BJ (cell line): ENCODE measurements around the gene NKX2-3. TPM values are rescaled to one million over a fixed set of nuclear protein-coding genes. Genes with fewer than 3 reads are reported as not detected.

ENCODE experiments used
- CTCF ChIA-PET: fragments of 350-600 bp; formaldehyde crosslinking; extraction: SDS; loops from one replicate; lab custom pipeline; 2021; ENCODE audit warnings: antibody characterized with exemption, inconsistent platforms; lab: Yijun Ruan, JAX
- POLR2A ChIA-PET: fragments of 300-600 bp; sonication (Branson Sonifier 250); formaldehyde crosslinking; extraction: SDS; loops from one replicate; lab custom pipeline; 2021; ENCODE audit warnings: antibody characterized with exemption; lab: Charles Lee
- DNase-seq: peaks from one replicate; pipeline ENCODE4 v3.0.0-alpha.2; 2011; ENCODE audit warnings: low read depth
- H3K27me3 ChIP-seq: 2 replicates; pipeline ENCODE4 v1.6.0; 2011; ENCODE audit warnings: low read length; ENCODE audit not compliant: control insufficient read depth, insufficient read depth
- H3K36me3 ChIP-seq: 2 replicates; pipeline ENCODE4 v1.5.1; 2011; ENCODE audit warnings: low read length; ENCODE audit not compliant: control insufficient read depth, insufficient read depth
- H3K4me3 ChIP-seq: 2 replicates; pipeline ENCODE4 v1.5.1; 2011; ENCODE audit warnings: low read depth, mild to moderate bottlenecking, control low read depth, low read length
- polyA plus RNA-seq: library from polyadenylated mRNA; depleted of rRNA; stranded (reverse); fragments of >200 nt; gene quantifications from 2 replicates; pipeline ENCODE4 v1.2.3, GENCODE V29; 2011
- TF ChIP-seq, protein P1 (sequence below): IDR thresholded peaks from 2 replicates; pipeline ENCODE4 v1.5.1; 2011; ENCODE audit warnings: low read depth, mild to moderate bottlenecking, control low read depth, inconsistent platforms, low read length, moderate library complexity; ENCODE audit not compliant: insufficient read depth

The NKX2-3 gene
- polyA plus RNA-seq, 1 experiment: not detected

DNA sequence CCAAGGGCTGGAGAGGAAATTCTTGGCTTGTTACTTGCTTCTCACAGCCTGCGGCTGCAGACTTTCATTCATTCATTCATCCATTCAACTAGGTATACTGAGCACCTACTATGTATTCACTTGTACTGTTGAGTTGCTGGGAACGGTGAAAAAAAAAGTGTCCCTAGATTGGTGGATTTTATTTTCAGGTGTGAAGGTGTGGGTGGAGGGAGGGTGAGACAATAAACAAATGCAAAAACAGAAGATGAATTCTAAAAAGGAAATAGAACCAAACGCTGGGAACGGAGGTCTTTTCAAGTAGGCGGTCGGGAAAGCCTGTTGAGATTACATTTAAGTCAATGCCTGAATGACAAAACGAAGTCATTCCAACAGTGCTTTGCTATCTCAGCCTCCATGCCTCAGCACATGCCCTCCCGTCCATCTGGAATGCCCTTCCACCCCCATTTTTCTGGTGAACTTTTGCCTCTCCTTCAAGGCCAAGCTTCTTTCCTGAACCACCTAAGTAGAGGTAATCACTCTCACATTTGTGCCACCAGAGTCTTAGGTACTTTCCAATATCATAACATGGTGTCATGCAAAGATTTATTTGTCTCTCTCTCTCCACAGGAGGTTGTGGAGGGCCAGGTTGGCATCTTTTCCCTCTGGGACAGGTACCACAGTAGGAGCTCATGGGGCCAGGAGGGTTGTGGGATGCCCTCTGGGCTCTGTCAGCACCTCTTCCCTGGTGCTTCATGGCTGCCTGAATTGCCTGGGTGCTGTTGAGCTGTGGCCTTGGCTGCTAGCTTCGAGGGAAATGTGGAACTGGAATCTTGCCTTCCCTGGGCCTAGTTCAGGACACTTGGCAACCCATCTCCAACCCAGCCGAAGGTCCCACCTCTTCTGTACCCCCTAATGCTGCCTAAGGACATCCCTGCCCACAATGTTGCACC, 5.5 kb downstream of the NKX2-3 start:
- TF ChIP-seq, protein P1, sequence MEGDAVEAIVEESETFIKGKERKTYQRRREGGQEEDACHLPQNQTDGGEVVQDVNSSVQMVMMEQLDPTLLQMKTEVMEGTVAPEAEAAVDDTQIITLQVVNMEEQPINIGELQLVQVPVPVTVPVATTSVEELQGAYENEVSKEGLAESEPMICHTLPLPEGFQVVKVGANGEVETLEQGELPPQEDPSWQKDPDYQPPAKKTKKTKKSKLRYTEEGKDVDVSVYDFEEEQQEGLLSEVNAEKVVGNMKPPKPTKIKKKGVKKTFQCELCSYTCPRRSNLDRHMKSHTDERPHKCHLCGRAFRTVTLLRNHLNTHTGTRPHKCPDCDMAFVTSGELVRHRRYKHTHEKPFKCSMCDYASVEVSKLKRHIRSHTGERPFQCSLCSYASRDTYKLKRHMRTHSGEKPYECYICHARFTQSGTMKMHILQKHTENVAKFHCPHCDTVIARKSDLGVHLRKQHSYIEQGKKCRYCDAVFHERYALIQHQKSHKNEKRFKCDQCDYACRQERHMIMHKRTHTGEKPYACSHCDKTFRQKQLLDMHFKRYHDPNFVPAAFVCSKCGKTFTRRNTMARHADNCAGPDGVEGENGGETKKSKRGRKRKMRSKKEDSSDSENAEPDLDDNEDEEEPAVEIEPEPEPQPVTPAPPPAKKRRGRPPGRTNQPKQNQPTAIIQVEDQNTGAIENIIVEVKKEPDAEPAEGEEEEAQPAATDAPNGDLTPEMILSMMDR: no peak
- CTCF ChIA-PET: interaction anchor here (0.8 to 1.6 kb wide), 3 partner anchors 22 to 146 kb away, joined by 3 to 6 read pairs (median 3); no protein-coding TSS in a partner anchor
- no peaks in the 10 kb centered on the region for H3K36me3 ChIP-seq
- H3K4me3 ChIP-seq: no peak overlapping the region
- DNase-seq: no peak
- POLR2A ChIA-PET: no interaction called here
- peaks cover 73% of the 10 kb centered on the region for H3K27me3 ChIP-seq

DNA sequence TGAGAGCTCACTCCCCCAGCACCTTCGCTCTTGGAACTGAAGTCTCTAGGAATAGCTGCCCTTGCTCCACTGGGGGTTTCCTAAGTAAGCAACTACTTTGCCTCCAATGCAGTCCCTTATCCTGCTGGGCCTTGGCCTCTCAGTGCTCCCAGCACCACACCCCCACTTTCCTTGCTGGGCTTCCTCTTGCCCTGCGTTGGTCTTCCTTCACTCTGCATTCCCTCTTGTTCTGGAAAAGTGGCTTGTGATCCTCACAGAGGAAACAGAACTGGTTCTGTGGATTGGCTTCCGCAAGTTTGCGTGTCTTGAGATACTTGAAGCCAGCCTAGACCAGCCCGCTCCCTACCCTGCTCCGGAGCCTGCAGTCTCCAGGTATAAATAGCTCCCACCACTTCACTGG, 6.4 kb downstream of the NKX2-3 start:
- Histone ChIP-seq H3K4me3 (no peak overlapping the region), H3K27me3 (peaks cover 64% of the 10 kb centered on the region), H3K36me3 (no peaks in the 10 kb centered on the region)
- TF ChIP-seq, protein P1: no peak
- no peak for DNase-seq
- CTCF ChIA-PET: interaction anchor here (0.8 to 1.6 kb wide), 2 partner anchors 21 to 103 kb away, joined by 3 to 6 read pairs; no protein-coding TSS in a partner anchor
- POLR2A ChIA-PET: no interaction called here

DNA sequence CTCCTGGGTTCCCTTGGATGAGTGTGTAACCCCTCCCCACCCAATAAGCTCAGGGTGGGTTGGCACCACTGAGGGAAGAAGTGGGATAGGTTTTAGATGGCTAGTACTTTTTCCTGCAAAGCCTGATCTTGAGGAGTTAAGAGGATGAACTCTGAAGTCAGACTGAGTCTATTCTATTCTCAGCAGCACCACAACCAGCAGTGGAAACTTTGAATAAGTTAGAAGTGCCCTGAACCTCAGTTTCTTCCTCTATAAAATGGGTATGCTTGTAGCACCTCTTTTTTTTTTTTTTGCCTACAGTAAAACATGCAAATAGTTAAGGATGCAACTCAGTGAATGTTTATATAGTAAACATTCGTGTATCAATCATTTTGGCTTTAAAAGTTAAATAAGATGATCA, 7.1 kb downstream of the NKX2-3 start:
- POLR2A ChIA-PET: no interaction called here

DNA sequence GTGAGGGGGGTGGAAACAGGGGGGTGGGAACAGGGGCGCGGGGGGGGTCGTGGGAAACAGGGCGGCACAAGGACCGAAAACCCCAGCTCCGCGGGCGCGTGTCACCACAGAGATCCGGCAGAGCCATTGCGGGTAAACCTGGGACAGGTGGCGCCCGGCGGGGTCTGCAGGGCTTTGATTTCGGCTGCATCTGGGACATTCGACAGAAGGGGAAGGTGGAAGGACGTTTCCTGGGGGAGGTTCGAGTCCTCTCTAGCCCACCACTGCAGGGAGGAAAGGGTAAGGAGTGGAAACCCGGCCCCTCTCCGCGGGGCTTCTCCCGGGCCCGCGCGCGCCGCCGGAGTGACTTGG, 7.5 kb downstream of the NKX2-3 start:
- ChIA-PET CTCF (no interaction called here), POLR2A (no interaction called here)
- Histone ChIP-seq H3K27me3 (peaks cover 55% of the 10 kb centered on the region), H3K4me3 (no peak overlapping the region), H3K36me3 (no peaks in the 10 kb centered on the region)
- TF ChIP-seq, protein P1: no peak
- DNase-seq: no peak

More for the DNA sequence above, 7.1 kb downstream of the NKX2-3 start:
- Histone ChIP-seq H3K27me3 (peaks cover 58% of the 10 kb centered on the region), H3K4me3 (no peak overlapping the region), H3K36me3 (no peaks in the 10 kb centered on the region)
- no peak for DNase-seq
- TF ChIP-seq, protein P1: no peak
- CTCF ChIA-PET: no interaction called here

DNA sequence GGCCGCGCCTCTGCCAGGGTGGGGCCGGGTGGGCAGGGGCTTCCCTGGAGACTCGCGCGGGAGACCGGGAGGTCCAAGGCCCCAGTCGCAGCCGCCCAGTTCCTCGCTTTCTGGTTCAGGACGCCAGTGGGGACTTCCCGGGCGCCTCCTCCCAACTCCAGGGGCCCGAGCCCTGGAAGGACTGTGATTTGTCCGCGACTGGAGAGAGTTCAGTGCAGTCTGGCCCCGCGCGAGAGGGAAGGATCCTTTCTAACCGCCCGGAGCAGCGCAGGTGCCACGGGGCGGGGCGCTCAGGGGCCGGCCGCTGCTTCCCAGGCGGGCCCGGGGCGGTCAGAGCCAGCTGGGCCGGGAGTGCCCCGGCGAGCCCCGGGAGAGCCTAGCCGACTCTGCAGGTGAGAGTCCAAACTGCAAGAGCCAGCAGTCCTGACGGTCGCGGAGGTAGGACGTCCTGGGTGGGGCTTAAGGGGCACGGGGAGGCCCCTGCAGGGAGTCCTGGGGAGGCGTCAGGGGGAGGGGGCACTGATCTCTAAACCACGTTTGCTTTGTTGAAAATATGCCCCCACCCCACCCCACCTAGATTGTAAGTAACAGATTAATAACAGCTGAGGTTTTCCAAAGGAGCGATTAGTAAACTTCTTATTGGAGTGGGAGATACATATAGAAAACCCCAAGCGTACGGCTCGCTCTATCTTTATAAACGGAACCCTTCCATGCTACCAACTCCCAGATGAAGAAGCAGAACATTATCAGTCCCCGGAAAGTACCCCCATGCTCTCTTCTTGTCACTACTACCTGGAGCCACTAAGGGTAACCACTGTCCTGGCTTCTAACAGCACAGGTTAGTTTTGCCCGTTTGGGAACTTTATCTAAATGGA, 8.2 kb downstream of the NKX2-3 start:
- peaks cover 51% of the 10 kb centered on the region for H3K27me3 ChIP-seq
- TF ChIP-seq, protein P1: no peak
- no peaks in the 10 kb centered on the region for H3K36me3 ChIP-seq
- no peak overlapping the region for H3K4me3 ChIP-seq
- POLR2A ChIA-PET: no interaction called here
- DNase-seq: no peak
- CTCF ChIA-PET: no interaction called here
